SH-SY5Y (cell line): ENCODE results near the gene CDK5RAP1.

Source experiments
- GATA2 ChIP-seq: IDR thresholded peaks from 2 replicates; pipeline ENCODE4 v1.6.1; 2011; ENCODE audit warnings: mild to moderate bottlenecking, low read depth, low read length
- GATA3 ChIP-seq: IDR thresholded peaks from 2 replicates; pipeline ENCODE4 v1.6.1; 2011; ENCODE audit warnings: low read depth, mild to moderate bottlenecking, low read length, moderate library complexity

- TF ChIP-seq GATA2, result no peak
- no peak for TF ChIP-seq GATA3
Observed at GRCh38 chr20:33316958-33317357, 84.4 kb downstream of the CDK5RAP1 start.
